SK-N-SH treated with all-trans-retinoic acid at 6 μM for 48 hours (cell line): ENCODE measurements around the gene RNASE2.

Source experiments
- BACH2 ChIP-seq: fragments of 250-450 bp; sonication (Bioruptor Pico); IDR thresholded peaks from 2 replicates; pipeline ENCODE4 v1.9.0; 2021; ENCODE audit warnings: mild to moderate bottlenecking, borderline replicate concordance
- CSDC2 ChIP-seq: fragments of 250-450 bp; sonication (Bioruptor Pico); IDR thresholded peaks from 2 replicates; pipeline ENCODE4 v1.5.0; 2020; ENCODE audit warnings: mild to moderate bottlenecking, moderate library complexity
- TSHZ2 ChIP-seq: fragments of 250-450 bp; sonication (Bioruptor Pico); IDR thresholded peaks from 2 replicates; pipeline ENCODE4 v1.5.0; 2020; ENCODE audit warnings: mild to moderate bottlenecking, moderate library complexity

DNA sequence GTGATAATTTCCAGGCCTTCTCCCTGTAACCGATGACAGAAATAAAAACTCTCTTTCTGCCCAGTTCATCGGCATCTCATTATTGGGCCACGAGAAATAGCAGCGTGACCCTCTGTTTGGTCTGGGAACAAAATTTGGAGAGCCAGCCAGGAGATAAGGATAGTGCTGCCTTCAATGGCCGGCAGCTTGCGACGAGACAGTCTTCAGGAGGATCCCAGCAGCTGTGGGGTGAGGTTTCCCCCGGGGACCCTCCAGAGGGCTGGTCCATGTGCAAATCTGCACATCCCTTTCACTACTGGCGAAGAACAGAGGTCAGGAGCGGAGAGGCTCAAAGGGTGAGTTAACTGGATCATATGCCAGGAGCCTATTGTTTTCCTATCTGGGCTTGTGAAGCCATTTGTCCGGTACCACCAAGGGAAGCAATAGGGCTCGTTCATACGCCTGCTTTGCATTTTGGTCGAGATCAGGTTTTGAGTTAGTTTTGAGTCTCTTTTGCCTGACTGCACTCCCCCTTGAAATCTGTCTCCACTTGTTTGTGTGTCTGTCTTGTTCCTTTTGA, 48.6 kb downstream of the RNASE2 start:
- TF ChIP-seq CSDC2 (CRISPR knock-in tag): no peak
- no peak for TF ChIP-seq TSHZ2
- no peak for TF ChIP-seq BACH2 (CRISPR knock-in tag)
